HG03196 (cell line): ENCODE measurements around the gene OXTR.

Experiments
- ATAC-seq: cut with Tn5 transposase; IDR thresholded peaks from one replicate; pipeline ENCODE4 v1.9.1; 2021; ENCODE audit not compliant: unreplicated experiment

The OXTR gene

DNA sequence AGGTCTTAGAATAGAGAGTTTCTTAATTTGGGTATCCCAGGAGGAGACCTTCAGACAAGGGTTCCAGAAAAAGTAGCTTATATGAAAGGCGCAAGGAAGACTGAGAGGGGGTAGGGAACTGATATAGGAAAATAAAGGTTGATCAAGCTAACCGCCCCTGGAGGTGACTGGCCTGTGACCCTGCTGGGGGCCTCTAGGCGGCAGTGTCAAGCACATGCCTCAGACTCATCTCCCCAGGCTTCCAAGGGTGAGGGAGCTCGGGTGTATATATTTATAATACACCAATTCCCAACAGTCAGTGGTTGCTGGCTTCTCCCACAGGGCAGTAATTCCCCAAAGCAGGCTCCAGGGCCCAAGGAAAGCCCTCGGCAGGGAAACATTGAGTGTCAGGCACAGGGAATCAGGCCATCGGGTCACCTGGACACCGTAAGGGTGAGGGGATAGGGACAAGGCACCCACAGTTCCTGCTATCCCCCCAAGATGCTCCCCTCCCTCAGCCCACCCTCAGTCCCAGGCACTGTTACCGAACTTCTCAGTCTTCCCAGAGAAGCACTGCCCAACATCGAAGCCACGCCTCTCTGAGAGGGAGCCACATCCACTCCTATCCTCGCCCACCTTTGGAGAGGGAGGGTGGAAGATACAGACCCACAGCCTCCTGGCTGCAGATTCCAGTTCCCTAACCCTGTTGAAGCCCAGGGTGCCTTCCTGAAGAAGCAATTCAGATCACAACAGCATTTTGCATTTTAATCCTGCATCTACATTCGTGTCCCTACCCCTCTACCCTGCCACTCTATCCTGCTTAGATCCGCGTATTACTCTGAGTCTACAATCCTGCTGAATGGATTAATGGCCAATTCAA is 55.3 kb downstream of the OXTR start:
- no peak for ATAC-seq

- ATAC-seq = no peak
These were observed 56.5 kb downstream of the OXTR start for GRCh38 chr3:8712908-8713255.

DNA sequence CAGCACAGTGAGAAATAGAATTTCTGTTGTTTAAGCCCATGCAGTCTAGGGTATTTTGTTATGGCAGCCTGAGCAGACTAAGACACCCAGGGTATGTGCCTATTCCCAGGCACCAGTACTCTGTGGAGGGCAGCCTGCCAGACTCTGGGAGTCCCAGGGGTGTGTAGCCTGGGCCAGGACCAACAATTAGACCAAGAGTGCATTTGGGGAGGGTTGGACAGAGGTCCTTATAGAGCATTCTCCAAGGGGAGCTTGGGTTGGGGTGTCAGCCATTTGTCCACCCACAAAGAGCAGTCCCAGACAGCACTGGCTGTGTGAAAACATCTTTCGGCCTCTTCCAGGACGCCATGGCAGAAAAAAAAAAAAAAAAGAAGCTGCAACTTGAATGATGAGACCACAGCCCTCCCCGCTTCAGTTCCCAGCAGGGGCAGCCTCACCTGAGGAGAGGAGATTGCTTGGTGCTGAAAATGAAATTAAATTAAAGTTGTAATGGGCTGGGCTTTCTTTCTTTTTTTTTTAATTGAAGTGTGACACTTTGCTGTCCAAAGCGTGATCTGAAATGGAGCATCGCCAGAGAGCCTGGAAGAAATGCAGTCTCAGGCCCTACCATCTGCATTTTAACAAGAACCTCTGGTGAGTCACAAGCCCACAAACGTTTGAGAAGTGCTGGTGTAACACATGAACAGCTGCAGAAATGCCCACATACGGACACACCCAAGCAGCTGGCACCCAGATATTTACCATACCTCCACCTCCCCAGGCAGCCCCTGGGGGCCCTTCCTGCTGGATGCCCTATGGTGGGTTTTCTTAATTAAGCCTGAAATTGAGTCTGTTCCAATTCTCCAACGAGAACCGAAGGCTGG is 57.1 kb downstream of the OXTR start:
- ATAC-seq = no peak

- ATAC-seq = no peak
These were observed 59.5 kb downstream of the OXTR start for GRCh38 chr3:8709801-8710507.

DNA sequence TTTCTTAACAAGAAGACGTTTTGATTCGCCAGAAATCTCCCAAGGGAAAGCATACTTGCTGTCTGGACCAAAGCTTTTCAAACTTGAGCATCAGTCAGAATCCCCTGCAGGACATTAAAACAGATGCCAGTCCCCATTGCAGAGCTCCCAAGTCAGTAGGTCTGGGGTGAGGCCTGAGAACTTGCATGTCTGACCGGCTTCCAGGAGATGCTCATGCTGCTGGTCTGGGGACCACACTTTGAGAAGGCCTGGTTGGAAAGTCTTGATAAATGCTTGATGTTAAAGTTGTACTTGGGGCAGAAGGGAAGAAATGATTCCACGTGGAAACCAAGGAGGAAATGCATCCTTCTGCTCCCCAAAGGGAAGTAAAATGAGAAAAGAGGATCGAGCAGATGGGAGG is 60.1 kb downstream of the OXTR start:
- no peak for ATAC-seq

DNA sequence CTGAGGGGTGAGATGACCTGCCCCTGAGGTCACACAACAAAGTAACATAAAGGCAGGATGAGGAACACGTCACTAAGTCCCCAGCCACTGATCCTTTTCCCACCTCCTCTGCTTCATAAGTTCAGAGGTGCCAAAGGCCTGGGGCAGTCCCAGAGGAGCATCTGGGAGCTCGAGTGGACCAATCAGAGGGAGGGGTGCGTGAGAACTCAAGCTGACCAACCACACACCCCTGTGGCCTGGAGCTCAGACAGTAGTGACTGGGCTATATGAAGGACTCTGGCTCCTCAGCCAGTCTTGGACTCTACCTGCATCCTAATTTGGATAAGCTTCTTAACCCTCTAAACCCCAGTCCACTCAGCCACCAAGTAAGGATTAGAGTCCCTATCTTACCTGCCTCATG is 63.8 kb downstream of the OXTR start:
- no peak for ATAC-seq

DNA sequence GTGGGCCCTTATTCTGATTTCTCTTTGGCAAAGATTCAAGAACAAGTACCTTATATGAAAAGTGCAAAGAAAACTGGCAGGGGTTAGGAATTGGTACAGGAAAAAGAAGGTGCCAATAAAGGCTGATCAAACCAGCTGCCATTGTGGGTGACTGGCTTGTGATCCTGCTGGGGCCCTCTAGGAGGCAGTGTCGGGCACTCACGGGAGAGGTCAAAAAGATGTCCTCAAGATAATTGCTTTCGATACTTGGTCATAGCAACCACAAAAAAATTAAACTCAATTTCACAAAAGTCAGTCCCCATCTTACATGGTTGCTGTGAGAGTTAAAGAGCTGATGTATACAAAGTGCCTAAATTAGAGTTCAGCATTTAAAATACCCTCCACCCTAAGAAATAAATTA is 66.9 kb downstream of the OXTR start:
- ATAC-seq = no peak
